HL-60 (cell line): Measurements from ENCODE around the gene NFYA.

ENCODE experiments used
- CTCF ChIP-seq: IDR thresholded peaks from one replicate; pipeline ENCODE4 v1.5.1; 2011; ENCODE audit warnings: low read length, control low read depth, inconsistent platforms; ENCODE audit not compliant: insufficient read depth
- POLR2AphosphoS5 ChIP-seq: IDR thresholded peaks from 2 replicates; pipeline ENCODE4 v1.6.1; 2012; ENCODE audit warnings: low read depth
- SPI1 ChIP-seq: IDR thresholded peaks from 2 replicates; pipeline ENCODE4 v1.6.1; 2012; ENCODE audit warnings: low read depth, mild to moderate bottlenecking, borderline replicate concordance

- TF ChIP-seq SPI1 (no peak), CTCF (no peak), POLR2AphosphoS5 (no peak)
These were observed at the start of gene NFYA for GRCh38 chr6:41072836-41073202.
